ENCODE measurements around the gene CACNA1I.

Gene CACNA1I

GRCh38 chr22:39617970-39618757 is 47.6 kb downstream of the CACNA1I start:
- Histone ChIP-seq H3K36me3 (ENCODE audit: low read length) (no peaks in the 10 kb centered on the region), H3K27ac (ENCODE audit: low read depth, low read length) (no peak overlapping the region), H3K27me3 (ENCODE audit: low read length) (no peaks in the 10 kb centered on the region), H3K9me2 (replicated peaks; ENCODE audit: insufficient read depth, low read length) (no peaks in the 10 kb centered on the region), H3F3A (ENCODE audit: insufficient read depth) (no peaks in the 10 kb centered on the region), H3K79me2 (ENCODE audit: insufficient read depth, low read length) (no peaks in the 10 kb centered on the region), H2AFZ (ENCODE audit: low read depth, low read length, severe bottlenecking) (no peak overlapping the region), H3K4me3 (ENCODE audit: insufficient read depth, low read length, poor library complexity, severe bottlenecking) (no peak overlapping the region), H3K9me3 (ENCODE audit: insufficient read depth, low read length) (no peaks in the 10 kb centered on the region), H4K20me1 (ENCODE audit: low read depth, low read length) (no peaks in the 10 kb centered on the region), H3K4me2 (ENCODE audit: low read depth, low read length, poor library complexity, severe bottlenecking) (no peak overlapping the region), H3K9ac (ENCODE audit: low read length) (no peak overlapping the region)
- TF ChIP-seq EZH2phosphoT487 (conservative IDR thresholded peaks at IDR 0.05; ENCODE audit: low read length) (no peak), CTCF (IDR thresholded peaks at IDR 0.05; ENCODE audit: insufficient read depth, low read length, poor library complexity, severe bottlenecking) (no peak)

GRCh38 chr22:39618996-39619530 is 48.5 kb downstream of the CACNA1I start:
- H3K79me2 ChIP-seq (ENCODE audit: insufficient read depth, low read length): no peaks in the 10 kb centered on the region
- no peak overlapping the region for H3K4me2 ChIP-seq (ENCODE audit: low read depth, low read length, poor library complexity, severe bottlenecking)
- no peaks in the 10 kb centered on the region for H4K20me1 ChIP-seq (ENCODE audit: low read depth, low read length)
- no peaks in the 10 kb centered on the region for H3F3A ChIP-seq (ENCODE audit: insufficient read depth)
- no peaks in the 10 kb centered on the region for H3K27me3 ChIP-seq (ENCODE audit: low read length)
- H3K9ac ChIP-seq (ENCODE audit: low read length): no peak overlapping the region
- H3K9me3 ChIP-seq (ENCODE audit: insufficient read depth, low read length): no peaks in the 10 kb centered on the region
- no peak for TF ChIP-seq CTCF (IDR thresholded peaks at IDR 0.05; ENCODE audit: insufficient read depth, low read length, poor library complexity, severe bottlenecking)
- TF ChIP-seq EZH2phosphoT487 (conservative IDR thresholded peaks at IDR 0.05; ENCODE audit: low read length): no peak
- no peaks in the 10 kb centered on the region for H3K36me3 ChIP-seq (ENCODE audit: low read length)
- H3K4me3 ChIP-seq (ENCODE audit: insufficient read depth, low read length, poor library complexity, severe bottlenecking): no peak overlapping the region
- H2AFZ ChIP-seq (ENCODE audit: low read depth, low read length, severe bottlenecking): no peak overlapping the region
- no peak overlapping the region for H3K27ac ChIP-seq (ENCODE audit: low read depth, low read length)
- H3K9me2 ChIP-seq (replicated peaks; ENCODE audit: insufficient read depth, low read length): no peaks in the 10 kb centered on the region

GRCh38 chr22:39620924-39621690 is 50.6 kb downstream of the CACNA1I start:
- H3F3A ChIP-seq (ENCODE audit: insufficient read depth): no peaks in the 10 kb centered on the region
- H3K9me2 ChIP-seq (replicated peaks; ENCODE audit: insufficient read depth, low read length): no peaks in the 10 kb centered on the region
- H3K27me3 ChIP-seq (ENCODE audit: low read length): no peaks in the 10 kb centered on the region
- no peaks in the 10 kb centered on the region for H3K79me2 ChIP-seq (ENCODE audit: insufficient read depth, low read length)
- no peak overlapping the region for H3K4me3 ChIP-seq (ENCODE audit: insufficient read depth, low read length, poor library complexity, severe bottlenecking)
- no peak for TF ChIP-seq EZH2phosphoT487 (conservative IDR thresholded peaks at IDR 0.05; ENCODE audit: low read length)
- no peak for TF ChIP-seq CTCF (IDR thresholded peaks at IDR 0.05; ENCODE audit: insufficient read depth, low read length, poor library complexity, severe bottlenecking)
- H3K9ac ChIP-seq (ENCODE audit: low read length): no peak overlapping the region
- H3K36me3 ChIP-seq (ENCODE audit: low read length): no peaks in the 10 kb centered on the region
- H4K20me1 ChIP-seq (ENCODE audit: low read depth, low read length): no peaks in the 10 kb centered on the region
- H2AFZ ChIP-seq (ENCODE audit: low read depth, low read length, severe bottlenecking): no peak overlapping the region
- no peak overlapping the region for H3K4me2 ChIP-seq (ENCODE audit: low read depth, low read length, poor library complexity, severe bottlenecking)
- no peaks in the 10 kb centered on the region for H3K9me3 ChIP-seq (ENCODE audit: insufficient read depth, low read length)
- H3K27ac ChIP-seq (ENCODE audit: low read depth, low read length): no peak overlapping the region

Measured in SU-DHL-6 (cell line).